ENCODE data around the gene TEPSIN.

The TEPSIN gene

DNA sequence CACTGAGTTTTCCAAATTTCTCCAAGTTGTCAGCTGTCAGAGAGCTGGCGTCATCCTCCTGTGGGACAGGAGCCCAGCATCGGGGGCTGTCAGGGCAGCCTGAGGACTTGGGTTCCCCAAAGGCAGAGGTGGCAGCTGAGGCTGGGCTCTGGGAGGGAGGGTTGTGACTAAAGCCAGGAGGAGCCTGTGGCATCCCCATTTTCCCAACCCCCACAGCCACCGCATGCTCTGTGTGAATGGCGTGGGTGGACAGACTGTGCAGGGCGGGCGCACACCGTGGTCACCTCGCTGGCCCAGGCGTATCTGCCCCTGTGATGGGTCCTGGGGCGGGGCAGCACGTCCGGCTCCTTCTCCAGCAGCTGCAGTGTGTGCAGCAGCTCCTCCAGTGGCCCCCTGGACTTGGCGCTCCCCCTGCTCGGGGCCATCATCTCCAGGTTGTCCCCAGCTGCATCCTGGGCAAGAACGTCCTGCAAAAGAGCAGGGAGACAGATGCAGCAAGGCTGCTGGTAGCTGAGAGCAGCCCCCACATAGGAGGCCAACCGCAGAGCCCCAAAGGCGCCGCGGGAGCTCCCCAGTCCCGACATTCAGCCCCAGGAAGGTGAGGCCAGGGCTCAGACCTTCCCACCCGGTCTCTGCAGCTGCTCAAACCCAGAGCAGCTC is 40.9 kb downstream of the TEPSIN start:
- no peak for DNase-seq (ENCODE audit: low read depth)

DNA sequence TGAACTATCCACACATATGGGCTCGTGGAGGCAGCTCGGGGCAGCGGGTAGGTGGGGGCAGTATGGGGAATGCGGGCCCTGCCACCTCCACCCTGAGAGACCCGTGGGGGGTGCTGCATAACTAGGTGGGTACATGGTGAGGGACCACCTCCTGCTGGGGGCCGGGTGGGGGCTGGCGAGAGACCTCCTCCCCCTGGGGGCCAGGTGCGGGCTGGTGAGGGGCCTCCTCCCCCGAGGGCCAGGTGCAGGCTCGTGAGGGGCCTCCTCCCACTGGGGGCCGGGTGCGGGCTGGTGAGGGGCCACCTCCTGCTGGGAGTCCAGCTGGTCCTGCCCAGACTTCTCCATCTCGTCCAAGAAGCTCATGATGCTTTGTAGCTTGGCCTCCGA is 41.5 kb downstream of the TEPSIN start:
- no peak for DNase-seq (ENCODE audit: low read depth)

DNA sequence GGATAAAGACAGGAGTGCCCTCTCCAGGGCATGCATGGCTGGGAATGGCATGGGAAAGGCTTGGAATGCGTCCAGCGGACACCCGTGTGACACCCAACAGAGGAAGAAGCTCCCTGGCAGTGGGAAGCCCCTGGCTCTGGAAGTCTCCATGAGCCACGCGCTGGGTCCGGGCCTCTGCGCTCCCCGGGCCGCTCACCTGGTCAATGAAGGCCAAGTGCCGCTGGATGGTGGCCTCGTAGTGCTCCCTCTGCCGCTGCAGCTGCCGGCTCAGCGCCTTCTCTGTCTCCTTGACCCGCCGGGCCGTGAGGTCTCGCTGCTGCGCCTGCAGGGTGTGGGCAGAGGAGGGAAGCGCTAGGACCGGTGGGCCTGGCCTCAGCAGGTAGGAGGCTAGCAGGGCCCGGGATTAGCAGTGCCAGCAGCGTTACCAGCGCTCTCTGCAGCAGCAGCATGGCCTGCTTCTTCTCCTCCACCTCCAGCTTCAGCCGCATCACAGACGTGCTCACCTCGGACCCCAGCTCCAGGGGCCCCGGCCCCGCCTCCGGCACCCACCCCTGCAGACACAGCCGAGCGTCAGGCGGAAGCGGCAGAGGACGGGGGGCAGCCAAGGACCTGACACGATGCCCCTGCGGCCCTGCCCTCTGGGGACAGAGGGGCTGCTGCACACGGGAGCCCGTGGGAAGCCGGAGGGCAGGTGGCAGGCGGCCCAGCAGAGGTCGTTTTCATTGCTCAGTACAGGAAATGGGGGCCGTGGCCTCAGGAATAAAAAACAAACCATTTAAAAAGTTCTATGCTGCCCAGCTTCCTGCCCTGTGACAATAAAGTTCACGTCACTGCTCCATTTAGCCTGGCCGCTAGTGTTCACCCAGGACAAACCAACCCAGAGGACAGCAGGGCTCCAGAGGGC is 42.1 kb downstream of the TEPSIN start:
- DNase-seq (ENCODE audit: low read depth) = no peak

DNA sequence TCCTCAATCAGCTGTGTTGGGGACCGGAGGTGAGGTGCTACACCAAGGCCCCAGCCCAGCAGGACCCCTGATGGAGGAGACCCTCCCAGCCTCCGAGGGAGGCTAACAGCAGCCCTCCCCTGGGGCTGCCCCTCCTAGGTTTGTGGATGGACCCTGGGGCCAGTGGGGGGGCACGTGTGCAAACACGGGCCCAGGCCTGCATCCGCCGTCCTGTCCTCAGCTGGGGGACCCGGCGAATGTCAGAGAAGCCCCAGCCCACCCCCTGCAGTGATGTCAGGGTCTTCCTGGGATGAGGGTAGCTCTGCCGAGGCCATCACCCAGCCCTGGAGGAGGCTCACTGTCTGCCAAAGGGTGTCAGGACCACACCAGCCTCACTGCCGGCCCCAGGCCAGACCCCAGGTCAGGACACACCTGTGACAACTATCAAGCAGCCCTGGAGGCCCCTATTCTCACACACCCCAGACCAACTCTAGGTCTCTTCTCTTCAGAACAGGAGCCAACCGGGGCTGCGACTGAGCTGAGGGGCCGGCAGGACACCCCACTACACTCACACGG is 42.8 kb downstream of the TEPSIN start:
- no peak for DNase-seq (ENCODE audit: low read depth)

DNA sequence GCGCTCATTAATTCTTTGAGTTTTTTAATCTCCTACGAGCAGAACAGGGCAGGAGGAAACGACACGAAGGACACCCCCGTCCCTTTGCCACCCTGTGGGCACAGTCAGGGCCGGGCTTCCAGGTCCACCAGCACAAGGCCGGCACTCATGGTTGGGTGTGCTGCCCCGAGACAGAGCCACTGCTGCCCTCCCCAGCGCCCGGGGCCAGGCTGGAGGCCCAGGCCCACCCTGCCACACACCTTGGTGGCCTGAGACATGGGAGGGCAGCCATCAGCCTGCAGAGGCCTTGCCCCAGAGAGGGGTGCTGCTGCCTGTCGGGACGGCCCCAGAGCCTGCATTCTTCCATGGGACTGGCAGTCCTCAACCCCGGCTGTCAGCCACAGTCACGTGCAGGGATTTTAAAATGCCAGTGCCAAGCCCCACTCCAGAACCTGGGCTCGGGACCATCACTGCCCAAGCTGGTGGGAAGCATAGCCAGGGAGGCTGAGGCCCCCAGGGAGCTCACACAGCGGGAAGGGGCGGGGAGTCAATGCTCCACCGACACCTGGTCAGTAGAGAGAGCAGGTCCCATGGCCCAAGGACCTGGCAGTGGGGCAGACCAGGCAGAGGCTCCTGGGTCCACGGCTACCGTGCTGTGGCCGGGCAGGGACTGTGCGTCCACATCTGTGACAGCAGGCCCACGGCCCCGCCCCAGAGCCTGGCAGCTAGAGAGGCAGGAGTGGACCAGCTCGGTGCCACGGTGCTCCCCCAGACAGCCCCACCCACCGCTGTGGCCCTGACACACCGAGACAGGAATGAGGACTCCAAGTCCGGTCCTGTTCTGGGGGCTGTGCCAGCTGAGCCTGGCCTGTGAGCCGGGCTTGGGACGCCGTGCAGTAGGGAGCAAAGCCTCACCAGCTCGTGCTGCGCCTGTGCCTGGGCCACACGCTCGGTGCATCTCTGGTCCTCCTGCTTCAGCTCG is 43.6 kb downstream of the TEPSIN start:
- DNase-seq (ENCODE audit: low read depth) = no peak

DNA sequence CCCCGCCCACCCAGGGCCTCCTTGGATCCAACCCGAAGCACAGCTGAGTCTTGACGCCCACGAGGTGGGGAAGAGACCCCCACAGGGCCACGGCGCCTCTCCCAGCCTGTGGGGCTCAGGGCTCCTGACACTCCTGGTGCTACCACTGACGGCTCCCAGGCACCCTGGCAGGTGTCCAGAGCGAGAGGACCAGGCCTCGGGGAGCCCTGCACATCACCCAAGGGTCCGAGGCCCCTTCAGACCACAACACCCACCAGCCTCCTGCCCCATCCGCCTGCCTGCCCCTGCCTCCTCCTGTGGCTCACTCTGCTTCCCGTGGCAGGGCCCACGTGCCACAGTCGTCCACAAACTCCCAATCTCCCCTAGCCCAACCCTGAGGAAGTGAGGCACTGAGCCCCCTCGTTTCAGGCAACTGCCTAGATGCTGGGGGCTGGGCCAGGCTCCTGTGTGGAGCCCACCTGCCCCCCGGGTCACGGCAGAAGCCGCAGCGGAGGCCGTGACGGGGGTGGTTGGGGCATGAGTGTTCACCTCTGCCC is 44.6 kb downstream of the TEPSIN start:
- no peak for DNase-seq (ENCODE audit: low read depth)

DNA sequence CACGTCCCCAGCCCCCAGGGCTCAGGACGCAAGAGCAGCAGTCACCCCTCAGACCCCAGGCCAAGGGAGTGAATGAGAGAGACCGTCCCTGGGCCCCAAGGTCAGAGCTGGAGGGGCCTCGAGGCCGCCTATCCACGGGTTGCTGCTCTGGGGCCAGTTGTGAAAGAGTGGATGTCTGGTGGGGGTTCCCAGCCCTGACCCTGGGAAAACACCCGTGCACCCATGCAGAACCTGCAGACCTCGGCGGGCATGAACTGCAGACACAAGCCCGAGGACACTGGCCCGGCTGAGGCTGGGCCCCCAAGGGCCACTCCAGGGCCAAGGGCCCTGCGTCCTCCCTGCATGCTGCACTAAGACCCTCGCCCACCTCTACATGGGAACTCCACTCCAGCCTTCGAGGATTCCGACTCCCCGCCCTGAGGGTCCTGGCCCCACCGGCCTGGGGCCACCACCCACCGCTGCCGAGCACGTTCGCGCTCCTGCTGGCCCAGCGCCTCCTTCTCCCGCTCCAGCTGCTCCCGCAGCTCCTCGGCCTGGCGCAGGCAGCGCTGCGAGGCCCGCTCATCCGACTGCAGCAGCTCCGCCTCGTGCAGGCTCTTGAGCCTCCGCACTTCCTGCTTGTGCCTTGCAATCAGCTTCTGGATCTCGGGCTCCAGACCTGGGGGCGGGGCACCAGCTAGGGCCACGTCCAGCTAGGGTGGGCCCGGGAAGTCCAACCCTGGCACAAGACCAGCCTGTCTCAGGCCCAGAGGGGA is 45.2 kb downstream of the TEPSIN start:
- DNase-seq (ENCODE audit: low read depth) = no peak

DNA sequence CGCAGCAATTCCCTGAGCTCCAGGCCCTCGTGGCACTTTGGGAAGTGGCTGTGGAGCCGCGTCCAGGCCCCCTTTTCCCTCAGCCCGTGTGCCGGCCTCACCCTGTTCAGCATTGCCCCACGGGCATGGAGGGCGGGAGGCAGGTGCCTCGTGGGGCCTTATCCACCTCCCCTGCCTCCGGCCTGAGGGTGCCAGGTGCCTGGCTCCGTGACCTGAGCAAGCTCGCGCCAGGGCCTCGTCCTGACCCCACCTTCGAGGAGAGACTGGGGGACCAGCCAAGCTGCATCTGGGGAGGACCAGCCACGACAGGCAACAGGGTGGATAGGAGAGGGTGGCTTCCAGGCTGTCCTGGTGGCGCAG is 45.8 kb downstream of the TEPSIN start:
- DNase-seq (ENCODE audit: low read depth) = no peak

DNA sequence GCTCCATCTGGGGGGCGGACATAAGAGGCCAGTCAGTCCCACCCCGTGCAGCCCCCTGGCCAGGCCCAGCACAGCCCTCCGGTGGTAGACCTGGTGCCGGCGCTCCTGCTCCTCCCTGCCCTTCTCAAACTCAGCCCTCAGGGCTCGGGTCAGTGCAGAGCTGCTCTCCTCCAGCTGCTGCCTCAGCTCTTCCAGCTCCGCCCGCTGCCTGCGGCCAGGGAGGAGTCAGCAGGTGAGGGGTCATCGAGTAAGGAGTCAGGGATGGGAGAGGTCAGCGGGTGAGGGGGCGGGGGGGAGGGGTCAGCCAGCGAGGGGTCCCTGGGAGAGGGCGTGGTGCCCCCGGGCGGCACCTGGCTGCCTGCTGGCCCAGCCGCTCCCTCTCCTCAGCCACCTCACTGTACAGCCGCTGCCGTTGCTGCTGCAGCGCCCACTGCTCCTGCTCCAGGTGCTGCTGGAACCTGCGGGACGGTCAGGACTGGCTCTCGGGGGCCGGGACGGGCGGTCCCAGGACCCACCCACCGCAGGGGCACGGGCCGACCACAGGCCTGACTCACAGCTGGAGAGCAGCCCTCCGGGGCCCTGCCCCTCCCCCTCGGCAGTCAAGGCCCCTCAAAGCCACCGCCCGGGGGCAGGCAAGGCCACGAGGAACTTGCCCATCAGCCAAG is 46.3 kb downstream of the TEPSIN start:
- DNase-seq (ENCODE audit: low read depth) = no peak

DNA sequence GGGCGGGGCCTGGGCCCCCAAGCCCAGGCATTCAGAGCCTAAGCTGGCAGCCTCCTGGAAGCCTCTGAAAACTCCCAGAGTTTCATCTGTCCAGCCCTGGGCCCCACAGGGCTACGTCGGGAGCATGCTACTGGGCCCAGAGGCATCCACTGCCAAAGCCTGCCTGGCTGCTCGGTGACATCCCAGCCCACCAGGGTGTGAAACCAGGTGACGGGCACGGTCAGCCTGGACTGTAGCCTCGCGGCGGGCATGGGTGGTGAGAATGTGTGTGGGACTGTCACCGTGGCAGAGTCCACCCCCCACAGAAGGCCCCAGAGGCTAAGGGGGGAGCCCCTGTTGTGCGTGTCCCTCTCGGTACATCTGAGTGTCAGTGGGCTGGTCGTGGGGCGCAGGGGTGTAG is 47.2 kb downstream of the TEPSIN start:
- DNase-seq (ENCODE audit: low read depth) = no peak

DNA sequence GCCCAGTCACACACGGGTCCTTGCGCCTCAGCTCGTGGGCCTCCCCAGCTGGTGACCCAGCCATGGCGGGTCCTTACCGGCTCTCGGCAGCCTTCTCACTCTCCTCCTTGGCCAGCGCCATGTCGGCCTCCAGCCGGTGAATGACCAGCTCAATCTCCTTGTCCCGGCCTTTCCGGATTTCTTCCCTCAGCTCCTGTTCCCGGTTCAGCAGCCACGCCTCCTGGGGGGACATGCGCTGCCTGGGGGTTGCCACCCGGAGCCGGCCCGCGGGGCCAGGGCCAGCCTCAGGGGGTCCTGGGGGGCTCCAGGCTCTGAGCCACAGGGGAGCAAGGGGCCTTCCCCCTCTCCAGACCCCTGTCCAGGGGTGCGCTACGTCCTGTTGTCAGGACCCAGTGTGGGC is 47.7 kb downstream of the TEPSIN start:
- DNase-seq (ENCODE audit: low read depth) = no peak

DNA sequence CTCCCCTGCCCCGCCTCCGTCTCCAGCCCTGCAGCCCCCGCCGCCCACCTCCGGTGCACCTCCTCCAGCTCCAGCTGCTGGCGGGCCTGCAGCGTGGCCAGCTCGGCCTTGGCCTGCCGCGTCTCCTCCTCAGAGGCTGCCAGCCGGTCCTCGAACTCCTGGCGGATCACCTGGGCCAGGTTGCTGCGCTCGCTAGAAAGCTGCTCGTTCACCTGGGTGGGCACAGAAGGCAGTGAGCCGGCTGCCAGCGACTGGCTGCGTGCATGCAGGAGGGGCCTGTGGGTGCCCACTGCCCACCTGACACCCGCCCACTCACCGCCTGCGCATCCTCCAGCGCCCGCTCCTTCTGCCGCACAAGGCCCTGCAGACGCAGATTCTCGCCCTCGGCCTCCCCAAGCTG is 48.3 kb downstream of the TEPSIN start:
- no peak for DNase-seq (ENCODE audit: low read depth)

DNA sequence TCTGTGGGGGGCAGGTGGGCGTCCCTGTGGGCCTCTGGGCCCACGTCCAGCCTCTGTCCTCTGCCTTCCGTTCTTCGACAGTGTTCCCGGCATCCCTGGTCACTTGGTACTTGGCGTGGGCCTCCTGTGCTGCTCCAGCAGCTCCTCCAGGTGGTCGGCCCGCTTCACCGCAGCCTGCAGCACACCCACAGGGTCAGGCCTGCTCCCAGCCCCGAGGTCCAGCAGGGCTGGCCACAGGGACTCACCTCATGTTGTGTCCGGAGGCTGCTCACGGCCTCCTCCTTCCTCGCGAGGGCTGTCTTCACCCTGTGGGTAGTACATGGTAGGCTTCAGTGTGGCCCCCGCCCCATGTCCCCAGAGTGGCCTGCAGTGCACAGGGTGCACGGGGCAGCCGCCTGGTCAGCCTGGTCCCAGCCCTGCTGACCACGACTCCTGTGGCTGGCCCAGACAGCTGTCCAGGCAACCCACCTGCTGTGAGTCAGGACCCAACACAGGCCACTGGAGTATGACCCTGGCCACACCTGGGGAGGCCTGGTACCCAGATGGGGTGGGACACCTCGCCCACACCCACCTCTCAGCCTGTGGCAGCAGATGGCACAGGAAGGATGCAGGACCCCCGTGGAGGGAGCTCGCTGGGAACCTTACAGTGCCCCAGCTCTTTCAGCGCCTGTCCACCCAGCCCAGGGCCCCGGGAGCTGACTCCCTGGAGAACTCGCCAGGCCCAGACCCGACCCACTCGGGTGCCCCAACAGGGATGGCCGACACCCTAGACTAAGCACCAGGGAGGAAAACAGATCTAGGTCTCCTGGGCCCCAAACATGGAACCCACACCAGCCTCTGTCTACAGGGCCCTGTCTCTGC is 49.0 kb downstream of the TEPSIN start:
- no peak for DNase-seq (ENCODE audit: low read depth)

DNA sequence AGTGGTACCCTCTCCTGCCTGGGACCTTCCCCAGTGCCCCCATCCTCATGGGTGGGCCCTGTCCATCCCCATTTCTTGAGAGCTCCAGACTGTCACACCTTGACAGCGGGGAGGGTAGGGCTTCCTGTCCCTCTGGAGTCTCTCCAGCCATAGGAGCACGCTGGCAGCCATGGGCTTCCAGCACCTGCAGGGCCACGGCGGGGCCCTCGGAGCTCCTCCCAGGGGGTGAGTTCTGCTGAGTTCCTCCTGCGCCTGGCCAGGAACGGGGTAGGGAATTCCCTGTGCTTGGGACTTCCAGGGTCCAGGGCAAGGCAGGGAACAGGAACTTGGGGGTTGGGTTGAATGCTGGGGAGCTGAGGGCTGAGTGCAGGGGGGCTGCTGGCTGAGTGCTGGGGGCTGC is 49.8 kb downstream of the TEPSIN start:
- DNase-seq (ENCODE audit: low read depth) = no peak

DNA sequence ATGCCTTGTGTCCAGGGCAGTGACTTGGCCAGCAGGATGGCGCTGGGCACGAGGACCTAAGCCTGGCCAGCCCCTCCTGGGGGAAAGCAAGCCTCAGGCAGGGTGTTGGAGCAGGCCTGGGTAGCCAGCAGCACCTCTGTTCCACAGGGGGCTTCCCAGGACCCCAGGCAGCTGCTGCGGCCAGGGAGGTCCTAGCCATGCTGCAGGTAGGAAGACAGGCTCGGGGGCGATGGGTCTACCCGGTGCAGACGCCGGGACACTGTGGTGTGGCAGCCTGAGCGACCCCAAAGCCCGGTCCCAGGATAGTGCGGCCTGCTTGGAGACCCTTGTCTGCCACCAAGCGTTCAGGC is 50.4 kb downstream of the TEPSIN start:
- no peak for DNase-seq (ENCODE audit: low read depth)

DNA sequence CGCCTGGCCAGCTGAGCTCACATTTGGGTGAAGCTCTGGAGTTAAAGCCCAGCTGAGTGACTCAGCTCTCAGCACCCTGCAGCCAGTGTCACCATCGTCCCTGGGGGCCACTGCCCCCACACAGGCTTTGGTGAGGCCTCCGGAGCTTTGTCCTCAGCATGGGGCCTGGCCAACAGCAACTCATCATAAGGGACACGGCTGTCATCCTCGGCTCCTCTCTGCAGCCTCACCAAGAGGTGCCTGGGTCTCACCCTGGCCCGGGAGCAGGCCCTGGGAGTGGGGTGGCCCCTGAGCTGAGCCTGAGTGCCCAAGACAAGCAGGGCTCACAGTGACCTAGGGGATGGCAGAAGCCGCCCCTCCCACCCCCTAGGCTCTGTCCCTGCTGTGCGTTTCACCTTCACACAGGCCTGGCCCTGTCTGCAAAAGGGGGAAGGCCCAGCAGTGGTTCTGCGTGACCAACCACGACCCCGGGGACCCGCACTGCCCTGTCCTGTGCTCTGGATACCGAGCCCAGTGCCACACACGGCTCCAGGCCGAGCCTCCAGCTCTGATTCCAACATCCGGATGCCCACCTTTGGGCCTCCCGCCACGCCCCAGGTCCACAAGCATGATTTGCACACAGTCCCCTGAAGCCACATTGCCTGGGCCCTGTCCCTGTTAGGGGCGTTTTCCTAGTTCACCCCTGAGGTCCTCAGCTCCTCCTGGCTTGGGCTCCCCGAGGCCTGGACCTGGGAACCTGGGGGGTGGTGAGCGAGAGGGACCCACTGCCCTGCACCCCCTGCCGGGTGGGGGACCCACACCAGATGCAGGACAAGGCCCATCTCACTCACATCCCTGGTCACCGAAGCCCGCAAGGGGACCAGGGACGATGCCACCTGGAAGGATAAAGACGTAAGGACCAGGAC is 51.0 kb downstream of the TEPSIN start:
- DNase-seq (ENCODE audit: low read depth) = no peak

DNA sequence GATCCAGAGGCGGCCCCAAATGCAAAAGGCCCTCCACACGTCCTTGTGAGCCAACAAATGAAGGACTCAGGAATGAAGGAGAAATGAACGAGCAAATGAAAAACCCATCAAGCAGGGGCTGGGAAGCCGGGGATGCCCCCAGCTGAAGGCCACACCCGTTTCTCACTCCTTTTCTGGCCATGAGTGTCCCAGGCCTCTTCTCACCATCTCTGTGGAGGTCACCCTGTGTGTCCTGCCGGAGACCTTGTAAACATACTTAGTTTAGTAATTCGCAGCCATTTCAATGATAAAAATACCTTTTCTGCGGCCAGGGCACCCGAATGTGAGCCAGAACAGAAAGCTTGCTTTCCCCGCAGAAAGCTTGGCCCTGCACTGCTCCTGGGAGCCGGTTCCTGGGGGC is 51.7 kb downstream of the TEPSIN start:
- DNase-seq (ENCODE audit: low read depth) = no peak

DNA sequence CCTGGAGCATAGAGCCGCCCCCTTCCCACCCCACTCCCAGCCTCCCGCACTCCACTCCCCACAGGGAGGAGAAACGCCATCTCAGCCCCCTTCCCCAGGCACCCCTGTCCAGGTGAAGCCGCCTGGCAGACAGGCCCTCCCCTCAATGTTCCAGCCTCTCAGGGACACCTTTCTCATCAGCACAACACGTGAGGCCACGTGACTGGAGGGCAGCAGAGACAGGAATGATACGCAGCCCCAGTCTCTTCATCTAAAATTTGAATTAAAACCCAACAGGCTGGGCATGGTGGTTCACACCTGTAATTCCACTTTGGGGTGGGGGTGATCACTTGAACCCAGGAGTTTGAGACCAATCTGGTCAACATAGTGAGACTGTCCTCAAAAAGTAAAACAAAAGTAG is 52.7 kb downstream of the TEPSIN start:
- DNase-seq (ENCODE audit: low read depth) = no peak

DNA sequence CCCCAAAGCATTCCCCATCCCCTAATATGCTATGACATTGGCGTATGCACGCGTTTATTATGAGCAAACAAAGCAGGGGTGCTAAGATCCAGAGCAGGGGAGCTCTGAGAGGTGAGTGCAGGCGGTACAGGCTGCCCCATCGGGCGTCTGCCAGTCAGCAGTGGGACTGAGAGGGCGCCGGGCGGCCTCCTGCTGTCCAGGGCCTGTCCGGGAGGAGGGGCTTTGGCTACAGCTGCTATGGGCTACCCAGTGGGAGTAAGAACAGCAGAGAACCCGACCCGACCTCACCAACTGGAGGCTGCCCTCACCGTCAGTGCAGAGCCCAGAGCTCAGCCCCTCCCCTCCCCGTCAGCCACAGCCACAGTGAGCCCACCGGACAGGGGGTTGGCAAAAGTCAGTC is 54.3 kb downstream of the TEPSIN start:
- DNase-seq (ENCODE audit: low read depth) = no peak

Measured in stimulated activated CD8-positive, alpha-beta memory T cell treated with anti-CD3 and anti-CD28 coated beads, Interleukin-7, amount 100 ng/mL, for 24 hours (primary cell).